IgD-negative memory B cell (primary cell): Measurements from ENCODE around the gene ZC3H12D. TPM values are rescaled to one million over a fixed set of nuclear protein-coding genes. Genes with fewer than 3 reads are reported as not detected.

Experiments
- H3K27ac Mint-ChIP-seq, 3 donors: one replicate each; pipeline ENCODE4 v1.8.0; 2020 to 2022; ENCODE audit warnings: mild to moderate bottlenecking in 3 of 3, mixed read lengths in 3 of 3, moderate library complexity in 1 of 3
- H3K27me3 Mint-ChIP-seq: one replicate; pipeline ENCODE4 v1.8.0; 2021; ENCODE audit warnings: mixed read lengths
- H3K36me3 Mint-ChIP-seq: one replicate; pipeline ENCODE4 v1.8.0; 2020; ENCODE audit warnings: mild to moderate bottlenecking, mixed read lengths
- H3K4me1 Mint-ChIP-seq, 3 donors: one replicate each; pipeline ENCODE4 v1.8.0; 2020 to 2022; ENCODE audit warnings: mixed read lengths in 3 of 3, mild to moderate bottlenecking in 1 of 3
- H3K4me3 Mint-ChIP-seq, 4 donors: one replicate each; pipeline ENCODE4 v1.8.0; 2020 to 2022; ENCODE audit warnings: mild to moderate bottlenecking in 4 of 4, mixed read lengths in 4 of 4, moderate library complexity in 3 of 4
- H3K9me3 Mint-ChIP-seq, 3 donors: one replicate each; pipeline ENCODE4 v1.8.0; 2020 to 2021; ENCODE audit warnings: mixed read lengths in 3 of 3, mild to moderate bottlenecking in 1 of 3
- polyA plus RNA-seq: library from polyadenylated mRNA; unstranded; fragments of 300-500 nt; fragmentation: Illumina TruSeq; gene quantifications from one replicate; pipeline ENCODE4 v1.2.3, GENCODE V29; 2021

The ZC3H12D gene
- polyA plus RNA-seq, 1 donor from 2014 or later: 8.2 TPM

- no peaks in the 10 kb centered on the region for H3K9me3 Mint-ChIP-seq
- peaks cover 2% of the 10 kb centered on the region for H3K36me3 Mint-ChIP-seq
- peak overlapping the region in 1 of 4 donors; percentile 13 for H3K4me3 Mint-ChIP-seq
- no peaks in the 10 kb centered on the region for H3K27me3 Mint-ChIP-seq
- H3K4me1 Mint-ChIP-seq: peaks cover 18 to 20% (median 19%) of the 10 kb centered on the region in 3 donors
- H3K27ac Mint-ChIP-seq: peak overlapping the region in 2 of 3 donors; percentile 76 to 78
Observed at GRCh38 chr6:149458806-149459205, 26.0 kb downstream of the ZC3H12D start.

DNA sequence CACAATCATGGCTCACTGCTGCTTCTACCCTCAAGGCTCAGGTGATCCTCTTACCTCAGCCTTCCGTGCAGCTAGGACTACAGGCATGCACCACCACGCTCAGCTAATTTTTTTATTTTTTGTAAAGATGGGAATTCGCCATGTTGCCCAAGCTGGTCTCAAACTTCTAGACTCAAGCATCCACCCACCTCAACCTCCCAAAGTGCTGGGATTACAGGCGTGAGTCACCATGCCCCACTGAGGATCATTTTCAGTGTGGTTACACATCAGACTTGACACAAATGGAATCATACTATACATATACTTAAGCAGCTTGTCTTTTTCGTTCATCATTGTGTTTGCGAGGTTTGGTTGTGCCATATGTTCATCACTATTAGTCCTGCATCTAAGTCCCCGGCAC, 26.6 kb downstream of the ZC3H12D start:
- no peaks in the 10 kb centered on the region for H3K9me3 Mint-ChIP-seq
- H3K27ac Mint-ChIP-seq: no peak overlapping the region
- no peak overlapping the region for H3K4me3 Mint-ChIP-seq
- peaks cover 14 to 16% (median 14%) of the 10 kb centered on the region in 3 donors for H3K4me1 Mint-ChIP-seq
- no peaks in the 10 kb centered on the region for H3K36me3 Mint-ChIP-seq
- H3K27me3 Mint-ChIP-seq: no peaks in the 10 kb centered on the region

DNA sequence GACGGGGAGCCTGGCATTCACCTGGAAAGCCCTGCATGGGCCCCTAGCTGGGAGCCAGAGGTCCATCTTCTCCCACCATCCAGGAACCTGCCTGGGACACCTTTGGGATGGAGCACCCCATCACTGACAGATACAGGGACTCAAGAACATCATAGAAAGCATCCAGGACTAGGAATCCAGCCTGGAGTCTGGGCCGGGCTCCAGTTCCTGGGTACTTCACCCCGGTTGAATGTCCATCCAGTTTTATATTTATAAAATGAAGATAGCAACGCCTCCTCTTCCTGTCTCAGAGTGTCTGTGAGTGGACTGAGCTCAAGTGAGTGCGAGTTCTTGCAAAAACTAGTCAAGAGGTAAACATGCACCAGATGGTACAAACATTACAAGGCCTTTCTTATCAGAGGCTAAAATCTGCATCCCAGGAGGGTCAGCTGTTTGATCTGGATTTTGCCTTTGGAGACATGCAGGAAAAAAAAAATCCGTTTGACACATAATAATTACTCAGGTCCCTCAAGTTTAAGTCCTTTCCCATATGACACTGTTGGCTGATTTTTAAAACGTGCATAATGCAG, 27.4 kb downstream of the ZC3H12D start:
- Mint-ChIP-seq H3K36me3 (no peaks in the 10 kb centered on the region), H3K27me3 (no peaks in the 10 kb centered on the region), H3K4me3 (no peak overlapping the region), H3K9me3 (no peaks in the 10 kb centered on the region), H3K27ac (no peak overlapping the region), H3K4me1 (peaks cover 6 to 8% (median 6%) of the 10 kb centered on the region in 3 donors)

- Mint-ChIP-seq H3K27ac (no peak overlapping the region), H3K36me3 (no peaks in the 10 kb centered on the region), H3K9me3 (no peaks in the 10 kb centered on the region), H3K4me3 (no peak overlapping the region), H3K27me3 (no peaks in the 10 kb centered on the region), H3K4me1 (peaks cover 2 to 7% (median 6%) of the 10 kb centered on the region in 3 donors)
Observed at GRCh38 chr6:149456311-149457021, 28.3 kb downstream of the ZC3H12D start.

GRCh38 chr6:149455031-149455732, 29.6 kb downstream of the ZC3H12D start:
- H3K27ac Mint-ChIP-seq: peak overlapping the region in 2 of 3 donors; percentile 80 to 93
- no peak overlapping the region for H3K4me3 Mint-ChIP-seq
- H3K9me3 Mint-ChIP-seq: no peaks in the 10 kb centered on the region
- H3K4me1 Mint-ChIP-seq: peaks cover 2 to 7% (median 6%) of the 10 kb centered on the region in 3 donors
- no peaks in the 10 kb centered on the region for H3K36me3 Mint-ChIP-seq
- no peaks in the 10 kb centered on the region for H3K27me3 Mint-ChIP-seq

DNA sequence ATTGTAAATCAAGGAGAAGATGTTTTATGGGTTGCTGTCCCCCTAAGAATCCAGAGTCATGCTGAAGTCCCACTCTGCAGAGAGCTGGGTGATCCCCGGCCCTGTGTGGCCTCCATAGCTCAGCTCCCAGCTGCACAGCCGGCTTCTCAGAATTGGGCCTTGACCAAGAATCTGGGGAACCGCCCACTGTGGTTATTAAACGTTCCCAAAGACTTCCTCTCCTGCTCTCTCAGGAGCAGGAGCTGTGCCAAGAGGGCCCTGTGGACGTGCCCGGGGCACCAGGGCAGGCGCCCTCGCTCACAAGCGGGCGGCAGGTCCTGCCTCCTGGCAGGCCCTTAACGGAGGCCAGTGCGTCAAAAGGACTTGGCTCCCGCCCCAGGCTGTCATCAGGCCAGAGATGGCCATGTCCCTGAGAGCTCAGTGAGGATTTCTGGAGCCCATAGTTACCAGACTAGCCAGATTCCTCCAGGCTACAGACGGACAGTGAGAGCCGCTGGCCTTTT, 30.4 kb downstream of the ZC3H12D start:
- H3K27me3 Mint-ChIP-seq: no peaks in the 10 kb centered on the region
- H3K9me3 Mint-ChIP-seq: no peaks in the 10 kb centered on the region
- H3K27ac Mint-ChIP-seq: peak overlapping the region in 1 of 3 donors; percentile 84
- no peaks in the 10 kb centered on the region for H3K36me3 Mint-ChIP-seq
- H3K4me1 Mint-ChIP-seq: peaks cover 2 to 7% (median 6%) of the 10 kb centered on the region in 3 donors
- H3K4me3 Mint-ChIP-seq: no peak overlapping the region

DNA sequence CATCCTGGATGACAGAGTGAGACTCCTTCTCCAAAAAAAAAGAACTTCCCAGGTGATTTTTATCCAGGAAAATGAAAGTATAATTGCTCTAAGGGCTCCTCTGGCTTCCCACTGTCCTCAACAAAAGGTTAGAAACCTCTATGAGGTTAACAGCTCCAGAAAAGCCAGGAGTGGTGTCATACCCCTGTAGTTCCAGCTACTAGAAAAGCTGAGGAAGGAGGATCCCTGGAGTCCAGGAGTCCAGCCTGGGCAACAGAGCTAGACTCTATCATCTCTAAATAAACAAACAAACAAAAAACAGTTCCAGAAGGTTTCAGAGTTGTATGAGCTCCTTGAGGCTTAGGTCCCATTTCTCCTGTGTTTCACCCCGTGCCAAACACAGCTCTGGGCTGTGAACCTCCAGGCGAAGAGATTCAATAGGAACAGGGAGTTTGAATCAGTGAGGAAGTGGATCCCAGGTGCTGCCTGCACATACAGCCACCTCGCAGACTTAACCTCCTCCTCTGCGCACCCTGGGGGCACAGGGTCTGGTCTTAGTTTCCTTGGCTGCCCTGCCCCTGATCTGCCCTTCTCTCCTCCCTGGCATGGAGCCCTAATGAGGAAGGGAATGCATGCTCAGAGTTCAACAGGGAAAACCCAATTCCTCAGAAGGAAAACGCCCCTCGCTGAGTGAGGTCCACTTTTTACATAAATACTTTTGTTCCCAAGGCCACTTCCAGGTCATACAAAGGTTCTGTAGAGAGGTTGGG, 31.0 kb downstream of the ZC3H12D start:
- no peaks in the 10 kb centered on the region for H3K27me3 Mint-ChIP-seq
- peaks cover 1% of the 10 kb centered on the region for H3K36me3 Mint-ChIP-seq
- peak overlapping the region in 1 of 3 donors; percentile 84 for H3K27ac Mint-ChIP-seq
- no peak overlapping the region for H3K4me3 Mint-ChIP-seq
- peaks cover 0 to 3% (median under 1%) of the 10 kb centered on the region in 3 donors for H3K4me1 Mint-ChIP-seq
- H3K9me3 Mint-ChIP-seq: no peaks in the 10 kb centered on the region

DNA sequence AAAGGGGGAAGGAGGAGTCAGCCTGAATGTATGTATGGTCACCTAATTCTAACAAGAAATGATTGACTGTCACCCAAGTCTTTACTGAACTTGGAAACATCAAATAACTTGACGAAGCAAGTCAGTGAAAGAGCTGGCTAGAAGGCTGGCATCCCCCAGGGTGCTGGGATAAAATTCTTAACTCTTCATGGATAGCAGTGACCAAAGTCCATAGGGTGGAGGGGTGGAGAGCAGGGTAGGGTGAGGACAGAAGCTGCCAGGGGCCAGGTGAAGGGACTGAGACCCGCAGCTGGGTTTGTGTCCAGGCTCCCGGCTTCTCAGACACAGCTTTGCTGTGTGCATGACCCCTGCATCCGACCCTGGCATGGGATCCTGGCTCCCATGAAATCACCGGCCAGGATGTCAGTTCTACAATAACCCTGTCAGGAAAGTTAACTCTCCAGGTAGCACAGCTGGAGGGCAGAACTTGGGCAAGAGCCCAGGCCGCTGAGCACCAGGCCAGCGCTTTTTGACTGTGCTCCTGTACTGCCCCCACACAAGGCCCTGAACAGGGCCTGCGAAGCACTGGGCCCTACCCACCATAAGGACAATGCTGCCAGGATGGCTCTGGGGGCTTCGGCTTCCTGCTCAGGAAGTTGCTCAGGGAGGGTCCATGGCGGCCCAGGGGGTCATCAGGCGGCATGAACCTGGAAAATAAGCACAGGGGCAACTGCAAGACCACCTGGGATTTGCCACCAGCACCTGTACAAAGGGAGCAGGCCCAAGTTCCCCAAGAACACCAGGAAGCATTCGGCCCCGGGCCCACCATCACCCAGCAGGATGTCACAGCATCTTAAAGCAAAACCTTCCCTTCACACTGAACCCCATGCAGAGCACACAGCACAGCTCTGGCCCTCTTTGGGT, 32.5 kb downstream of the ZC3H12D start:
- Mint-ChIP-seq H3K4me1 (no peaks in the 10 kb centered on the region), H3K4me3 (no peak overlapping the region), H3K27me3 (no peaks in the 10 kb centered on the region), H3K27ac (no peak overlapping the region), H3K9me3 (no peaks in the 10 kb centered on the region), H3K36me3 (peaks cover 1% of the 10 kb centered on the region)

- H3K36me3 Mint-ChIP-seq: peaks cover 1% of the 10 kb centered on the region
- no peak overlapping the region for H3K27ac Mint-ChIP-seq
- no peaks in the 10 kb centered on the region for H3K9me3 Mint-ChIP-seq
- H3K27me3 Mint-ChIP-seq: no peaks in the 10 kb centered on the region
- no peaks in the 10 kb centered on the region for H3K4me1 Mint-ChIP-seq
- H3K4me3 Mint-ChIP-seq: no peak overlapping the region
Observed at GRCh38 chr6:149451376-149452036, 33.3 kb downstream of the ZC3H12D start.

DNA sequence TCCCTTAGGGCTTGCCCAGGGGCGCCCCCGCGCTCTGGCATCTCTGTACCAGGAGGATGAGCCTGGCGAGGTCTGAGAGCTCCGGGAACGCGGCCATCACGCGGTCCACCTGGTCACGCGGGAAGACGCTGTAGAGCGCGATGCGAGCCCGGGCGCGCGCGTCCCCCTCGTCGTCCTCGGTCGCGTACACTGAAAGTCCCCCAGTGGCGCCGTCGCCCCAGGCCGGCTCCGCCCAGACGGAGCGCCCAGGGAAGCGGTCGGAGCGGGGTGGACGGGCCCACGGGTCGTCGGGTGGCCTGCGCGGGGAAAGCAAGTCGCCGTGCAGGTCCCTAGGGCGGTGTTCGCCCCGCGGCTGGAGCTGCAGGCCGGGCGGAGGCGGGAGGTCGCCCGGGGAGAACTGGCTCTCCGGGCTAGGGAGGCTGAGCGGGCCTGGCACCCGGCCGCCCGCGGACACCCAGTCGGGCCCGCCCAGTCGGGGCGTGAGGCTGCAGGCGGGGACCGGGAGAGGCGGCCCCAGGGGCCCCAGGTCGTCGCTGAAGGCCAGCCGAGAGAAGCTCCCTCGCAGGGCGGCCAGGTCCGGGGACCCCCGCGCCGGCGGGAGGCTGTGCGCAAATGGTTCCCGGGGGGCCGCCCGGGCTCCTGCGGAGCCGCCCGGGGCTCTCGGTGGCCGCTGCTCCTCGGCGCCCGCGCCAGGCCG, 34.0 kb downstream of the ZC3H12D start:
- Mint-ChIP-seq H3K9me3 (no peaks in the 10 kb centered on the region), H3K27ac (no peak overlapping the region), H3K27me3 (no peaks in the 10 kb centered on the region), H3K4me3 (no peak overlapping the region), H3K36me3 (peaks cover 1% of the 10 kb centered on the region), H3K4me1 (no peaks in the 10 kb centered on the region)

GRCh38 chr6:149449831-149450678, 34.8 kb downstream of the ZC3H12D start:
- Mint-ChIP-seq H3K4me3 (no peak overlapping the region), H3K4me1 (no peaks in the 10 kb centered on the region), H3K27ac (peak overlapping the region in 1 of 3 donors; percentile 19), H3K9me3 (no peaks in the 10 kb centered on the region), H3K36me3 (peaks cover 1% of the 10 kb centered on the region), H3K27me3 (no peaks in the 10 kb centered on the region)

DNA sequence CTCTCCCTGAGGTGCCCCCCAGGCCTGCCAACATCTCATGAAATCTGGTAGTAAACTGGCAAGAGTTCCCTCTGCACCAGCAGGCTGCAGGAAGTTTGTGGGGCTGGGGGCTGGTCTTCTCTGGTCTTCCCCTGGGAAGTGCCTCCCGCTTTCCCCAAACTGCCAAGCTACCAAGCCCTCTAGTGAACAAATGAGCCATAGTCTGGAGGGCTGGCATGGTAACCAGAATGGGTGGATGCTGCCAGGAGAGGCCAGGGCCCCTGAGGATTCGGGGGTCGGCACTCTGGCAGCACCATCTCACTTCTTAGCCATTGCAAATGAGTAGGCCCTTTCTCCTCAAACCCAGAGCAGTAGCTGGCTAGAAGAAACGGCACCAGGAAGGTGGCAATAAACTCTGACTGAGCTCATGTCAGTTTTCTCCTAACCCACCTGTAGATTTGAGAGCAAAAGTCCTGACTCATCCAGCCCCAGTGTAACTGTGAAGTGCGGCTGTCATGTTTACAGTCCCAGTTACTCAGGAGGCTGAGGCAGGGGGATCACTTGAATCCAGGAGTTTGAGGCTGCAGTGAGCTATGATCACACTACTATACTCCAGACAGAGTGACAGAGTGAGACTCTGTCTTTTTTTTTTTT, 35.9 kb downstream of the ZC3H12D start:
- H3K36me3 Mint-ChIP-seq: peaks cover 1% of the 10 kb centered on the region

More for the DNA sequence above, 35.9 kb downstream of the ZC3H12D start:
- Mint-ChIP-seq H3K4me1 (no peaks in the 10 kb centered on the region), H3K9me3 (no peaks in the 10 kb centered on the region), H3K4me3 (no peak overlapping the region), H3K27ac (no peak overlapping the region), H3K27me3 (no peaks in the 10 kb centered on the region)
